Loucy (cell line): Measurements from ENCODE around the gene LRRC4C.

ENCODE experiments used
- H2AFZ ChIP-seq: fragments of 200-600 bp; sonication (generic); 2 replicates; pipeline ENCODE4 v1.6.0; 2016; ENCODE audit warnings: antibody characterized with exemption, mild to moderate bottlenecking, low read length, moderate library complexity
- H3F3A ChIP-seq: fragments of 200-600 bp; 2 replicates; pipeline ENCODE4 v1.6.0; 2016; ENCODE audit warnings: antibody characterized with exemption, low read depth, mild to moderate bottlenecking
- H3K27me3 ChIP-seq: fragments of 200-600 bp; sonication (generic); 2 replicates; pipeline ENCODE4 v1.6.1; 2014; ENCODE audit warnings: low read length, mild to moderate bottlenecking; ENCODE audit not compliant: insufficient read depth, poor library complexity, severe bottlenecking
- H3K36me3 ChIP-seq: fragments of 200-600 bp; sonication (generic); 2 replicates; pipeline ENCODE4 v1.6.1; 2016; ENCODE audit warnings: low read length; ENCODE audit not compliant: insufficient read depth
- H3K4me1 ChIP-seq: fragments of 200-600 bp; sonication (generic); 2 replicates; pipeline ENCODE4 v1.5.1; 2014; ENCODE audit warnings: low read length, mild to moderate bottlenecking; ENCODE audit not compliant: insufficient read depth, poor library complexity, severe bottlenecking
- H3K4me2 ChIP-seq: fragments of 200-600 bp; sonication (generic); 2 replicates; pipeline ENCODE4 v1.6.0; 2014; ENCODE audit warnings: antibody characterized with exemption, low read length, low read depth, mild to moderate bottlenecking; ENCODE audit not compliant: poor library complexity, severe bottlenecking
- H3K4me3 ChIP-seq: fragments of 200-600 bp; sonication (generic); 2 replicates; pipeline ENCODE4 v1.5.1; 2014; ENCODE audit warnings: low read length, mild to moderate bottlenecking, mixed read lengths; ENCODE audit not compliant: poor library complexity, severe bottlenecking
- H3K79me2 ChIP-seq: fragments of 200-600 bp; sonication (generic); 2 replicates; pipeline ENCODE4 v1.6.1; 2014; ENCODE audit warnings: low read length; ENCODE audit not compliant: insufficient read depth
- H3K9ac ChIP-seq: fragments of 200-600 bp; sonication (generic); 2 replicates; pipeline ENCODE4 v1.6.0; 2014; ENCODE audit warnings: mild to moderate bottlenecking, low read depth, low read length, moderate library complexity; ENCODE audit not compliant: poor library complexity, severe bottlenecking
- H3K9me2 ChIP-seq: fragments of 200-600 bp; sonication (generic); replicated peaks from 2 replicates; pipeline ENCODE4 v1.6.1; 2016; ENCODE audit warnings: low read depth, low read length, mixed read lengths
- H3K9me3 ChIP-seq: fragments of 200-600 bp; sonication (generic); 2 replicates; pipeline ENCODE4 v1.6.1; 2014; ENCODE audit warnings: mild to moderate bottlenecking, antibody characterized with exemption, low read length, low read depth; ENCODE audit not compliant: insufficient read depth
- H4K20me1 ChIP-seq: fragments of 200-600 bp; sonication (generic); 2 replicates; pipeline ENCODE4 v1.6.0; 2014; ENCODE audit warnings: antibody characterized with exemption, low read length, mild to moderate bottlenecking; ENCODE audit not compliant: insufficient read depth, poor library complexity, severe bottlenecking
- CTCF ChIP-seq: fragments of 200-600 bp; sonication (generic); conservative IDR thresholded peaks from 2 replicates; pipeline ENCODE4 v1.5.1; 2014; ENCODE audit warnings: mild to moderate bottlenecking, antibody characterized with exemption, low read length
- EZH2phosphoT487 ChIP-seq: fragments of 200-600 bp; IDR thresholded peaks from 2 replicates; pipeline ENCODE4 v1.6.1; 2018; ENCODE audit warnings: antibody characterized with exemption, mild to moderate bottlenecking, moderate library complexity, borderline replicate concordance

The LRRC4C gene

GRCh38 chr11:41116970-41117369 is 342.5 kb downstream of the LRRC4C start:
- no peaks in the 10 kb centered on the region for H3K9me2 ChIP-seq
- H3K4me2 ChIP-seq: no peak overlapping the region

GRCh38 chr11:41115066-41115465 is 344.4 kb downstream of the LRRC4C start:
- Histone ChIP-seq H3K36me3 (no peaks in the 10 kb centered on the region), H3K9me3 (no peaks in the 10 kb centered on the region), H3K27me3 (no peaks in the 10 kb centered on the region), H3K4me3 (no peak overlapping the region), H2AFZ (no peak overlapping the region), H3K9ac (no peak overlapping the region), H3K9me2 (no peaks in the 10 kb centered on the region), H3K4me1 (no peaks in the 10 kb centered on the region), H3K4me2 (no peak overlapping the region), H3F3A (no peaks in the 10 kb centered on the region), H4K20me1 (no peaks in the 10 kb centered on the region), H3K79me2 (no peaks in the 10 kb centered on the region)
- TF ChIP-seq EZH2phosphoT487 (no peak), CTCF (no peak)

More at GRCh38 chr11:41116970-41117369, 342.5 kb downstream of the LRRC4C start:
- Histone ChIP-seq H2AFZ (no peak overlapping the region), H3K36me3 (no peaks in the 10 kb centered on the region), H3K4me1 (no peaks in the 10 kb centered on the region), H3K9ac (no peak overlapping the region), H3K4me3 (no peak overlapping the region), H3K27me3 (no peaks in the 10 kb centered on the region), H3K9me3 (no peaks in the 10 kb centered on the region), H3K79me2 (no peaks in the 10 kb centered on the region), H3F3A (no peaks in the 10 kb centered on the region), H4K20me1 (no peaks in the 10 kb centered on the region)
- TF ChIP-seq EZH2phosphoT487 (no peak), CTCF (no peak)

- no peak overlapping the region for H3K9ac ChIP-seq
- H3K4me2 ChIP-seq: no peak overlapping the region
- H3K9me3 ChIP-seq: no peaks in the 10 kb centered on the region
- no peak overlapping the region for H3K4me3 ChIP-seq
- no peaks in the 10 kb centered on the region for H3K36me3 ChIP-seq
- no peak overlapping the region for H2AFZ ChIP-seq
- no peaks in the 10 kb centered on the region for H3F3A ChIP-seq
- H4K20me1 ChIP-seq: no peaks in the 10 kb centered on the region
- H3K27me3 ChIP-seq: no peaks in the 10 kb centered on the region
- no peaks in the 10 kb centered on the region for H3K4me1 ChIP-seq
- no peaks in the 10 kb centered on the region for H3K9me2 ChIP-seq
- TF ChIP-seq EZH2phosphoT487 (no peak), CTCF (no peak)
- H3K79me2 ChIP-seq: no peaks in the 10 kb centered on the region
Observed at GRCh38 chr11:41113160-41113559, 346.3 kb downstream of the LRRC4C start.
